HG02798 (cell line): ENCODE results near the gene FBXO3.
A peak's percentile ranks its signal among the peaks of the same experiment; 100 is the strongest.

Source experiments
- ATAC-seq: cut with Tn5 transposase; IDR thresholded peaks from one replicate; pipeline ENCODE4 v1.9.1; 2021; ENCODE audit warnings: mild to moderate bottlenecking; ENCODE audit not compliant: unreplicated experiment, poor library complexity

The FBXO3 gene

GRCh38 chr11:33773404-33773986, 825 bp downstream of the FBXO3 start:
- peak; percentile 24 for ATAC-seq

GRCh38 chr11:33772870-33773269, 1.4 kb downstream of the FBXO3 start:
- no peak for ATAC-seq

DNA sequence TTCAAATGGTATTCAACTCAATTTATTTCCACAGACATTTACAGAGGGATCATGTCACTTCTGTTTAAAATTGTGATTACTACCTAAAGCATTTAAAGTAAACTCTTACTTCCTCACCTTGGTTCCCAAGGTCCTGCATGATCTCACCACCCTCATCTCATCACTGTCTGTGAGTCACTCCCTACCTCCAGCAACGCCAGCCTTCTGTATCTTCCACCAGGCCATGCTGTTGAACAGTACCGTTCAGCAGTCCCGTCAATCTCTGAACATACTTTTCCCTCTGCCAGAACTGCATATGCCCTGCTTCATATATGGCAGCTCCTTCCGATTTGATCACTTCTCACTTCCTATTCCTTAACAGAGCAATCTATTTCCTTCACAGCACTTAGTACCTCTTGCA, 2.0 kb downstream of the FBXO3 start:
- ATAC-seq: no peak

DNA sequence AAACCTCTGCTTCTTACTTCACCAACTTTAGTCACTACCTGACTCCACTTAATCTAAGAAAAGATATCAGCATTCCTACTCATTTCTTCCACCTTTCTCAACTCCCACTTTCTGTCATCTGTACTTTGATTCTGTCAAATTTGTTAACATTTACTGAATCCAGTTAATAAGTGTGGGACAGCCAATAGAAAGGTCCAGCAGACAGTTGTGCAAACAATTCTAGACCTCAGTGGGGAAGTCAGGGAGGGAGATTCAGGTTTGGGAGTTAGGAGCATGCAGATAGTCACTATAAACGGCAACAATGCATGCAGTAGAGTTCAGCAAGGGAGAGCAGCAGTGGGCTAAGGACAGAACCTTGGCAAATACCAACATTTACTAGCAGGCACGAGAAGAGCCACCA, 4.1 kb downstream of the FBXO3 start:
- ATAC-seq: no peak

DNA sequence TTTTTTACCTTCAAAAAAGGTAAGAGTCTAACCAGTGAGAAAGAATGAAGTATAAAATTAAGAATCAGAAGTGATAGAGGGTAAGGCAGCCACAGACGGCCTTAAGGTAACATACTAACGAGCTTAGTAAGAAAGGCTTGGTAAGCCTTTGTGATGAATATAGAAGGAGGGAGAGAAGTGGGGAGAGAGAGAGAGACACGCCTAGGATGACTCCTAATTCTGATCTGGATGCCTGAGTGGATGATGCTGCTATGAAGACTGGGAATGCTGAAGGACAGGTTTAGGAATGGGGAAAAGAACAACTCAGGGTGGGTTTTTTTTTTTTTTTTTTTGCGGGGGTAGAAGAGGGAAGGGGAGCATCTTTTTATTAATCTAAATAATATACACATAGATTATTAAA, 4.8 kb downstream of the FBXO3 start:
- ATAC-seq: no peak

- ATAC-seq: no peak
These were observed 6.7 kb downstream of the FBXO3 start for GRCh38 chr11:33767624-33768023.

DNA sequence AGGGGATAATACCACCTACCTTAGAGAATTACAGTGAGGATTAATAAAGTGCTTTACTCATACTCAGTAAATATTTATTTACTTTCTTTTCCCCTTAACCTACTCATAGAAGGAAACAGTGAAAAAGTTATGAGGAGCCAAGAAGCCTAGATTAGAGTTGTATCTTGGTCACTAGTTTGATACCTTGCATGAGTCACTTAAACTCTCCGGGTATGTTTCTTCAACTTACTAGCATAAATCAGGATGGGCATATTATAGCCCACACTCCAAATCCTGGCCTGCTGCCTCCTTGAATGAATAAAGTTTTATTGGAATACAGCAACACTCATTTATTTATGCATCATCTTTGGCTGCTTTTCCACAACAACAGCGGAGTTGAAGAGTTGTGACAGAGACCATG, 8.2 kb downstream of the FBXO3 start:
- no peak for ATAC-seq

DNA sequence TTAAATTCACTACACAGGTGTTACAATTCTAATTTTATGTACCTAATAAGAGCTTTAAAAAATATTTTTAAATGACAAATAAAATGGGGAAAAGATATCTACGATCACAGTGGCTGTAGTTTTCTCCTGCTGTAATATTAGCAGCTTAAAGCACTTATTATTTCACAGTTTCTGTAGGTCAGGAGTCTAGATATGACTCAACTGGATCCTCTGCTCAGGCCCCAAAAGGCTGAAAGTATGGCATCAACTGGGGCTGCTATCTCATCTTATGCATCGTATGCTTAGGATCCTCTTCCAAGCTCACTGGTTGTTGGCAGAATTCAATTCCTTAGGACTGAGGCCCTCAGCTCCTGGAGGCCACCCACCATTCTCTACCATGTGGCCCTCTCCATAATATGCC, 12.8 kb downstream of the FBXO3 start:
- ATAC-seq: peak; percentile 82

DNA sequence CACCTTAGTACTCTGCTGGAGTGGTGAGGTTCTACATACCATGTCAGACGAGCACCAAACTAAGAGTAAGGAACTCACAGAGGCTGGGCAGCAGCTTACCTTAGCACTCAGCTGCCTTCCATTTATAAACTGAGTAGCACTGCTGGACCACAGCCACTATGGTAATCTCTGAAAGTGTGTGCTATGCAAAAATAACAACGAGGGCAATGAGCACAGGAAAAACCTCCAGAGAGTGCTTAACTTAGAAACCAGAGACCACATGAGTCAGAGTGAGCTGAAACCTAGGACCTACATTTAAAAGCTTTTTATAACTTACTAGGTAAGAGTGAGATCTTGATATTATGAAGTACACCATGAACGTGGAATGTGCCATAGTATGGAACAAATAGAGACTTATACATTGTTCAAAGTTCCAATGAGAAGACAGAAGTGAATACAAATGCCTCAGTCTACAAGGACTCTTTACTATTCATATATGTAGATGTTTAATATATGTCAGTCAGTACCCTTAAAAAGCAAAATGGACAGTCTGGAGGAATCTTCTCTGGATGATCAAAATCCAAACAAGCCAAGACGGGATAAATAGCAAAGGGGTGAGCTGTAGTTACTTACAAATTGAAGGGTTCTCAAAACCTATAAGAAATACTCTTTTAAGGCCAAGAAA, 20.9 kb downstream of the FBXO3 start:
- ATAC-seq: peak; percentile 98

DNA sequence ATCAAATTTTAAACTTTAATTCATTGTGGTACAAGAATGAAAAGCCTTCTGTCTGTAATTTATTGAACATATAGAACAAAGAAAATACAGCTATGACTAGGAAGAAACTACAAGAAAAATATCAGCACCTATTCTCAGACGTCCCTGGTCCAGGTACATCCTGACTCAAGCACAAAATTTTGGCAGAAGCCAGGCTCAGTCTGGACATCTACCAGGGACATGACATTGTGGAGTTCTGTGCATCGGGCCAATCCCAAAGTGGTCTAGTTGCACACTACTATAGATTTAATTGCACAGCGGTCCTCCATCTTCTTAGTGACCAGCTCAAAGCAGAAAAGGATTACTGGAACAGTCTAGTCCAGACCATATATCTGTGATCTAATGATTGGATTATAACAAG, 22.4 kb downstream of the FBXO3 start:
- no peak for ATAC-seq

- ATAC-seq: no peak
These were observed 26.3 kb downstream of the FBXO3 start for GRCh38 chr11:33747979-33748378.

GRCh38 chr11:33743291-33743690, 31.0 kb downstream of the FBXO3 start:
- no peak for ATAC-seq

DNA sequence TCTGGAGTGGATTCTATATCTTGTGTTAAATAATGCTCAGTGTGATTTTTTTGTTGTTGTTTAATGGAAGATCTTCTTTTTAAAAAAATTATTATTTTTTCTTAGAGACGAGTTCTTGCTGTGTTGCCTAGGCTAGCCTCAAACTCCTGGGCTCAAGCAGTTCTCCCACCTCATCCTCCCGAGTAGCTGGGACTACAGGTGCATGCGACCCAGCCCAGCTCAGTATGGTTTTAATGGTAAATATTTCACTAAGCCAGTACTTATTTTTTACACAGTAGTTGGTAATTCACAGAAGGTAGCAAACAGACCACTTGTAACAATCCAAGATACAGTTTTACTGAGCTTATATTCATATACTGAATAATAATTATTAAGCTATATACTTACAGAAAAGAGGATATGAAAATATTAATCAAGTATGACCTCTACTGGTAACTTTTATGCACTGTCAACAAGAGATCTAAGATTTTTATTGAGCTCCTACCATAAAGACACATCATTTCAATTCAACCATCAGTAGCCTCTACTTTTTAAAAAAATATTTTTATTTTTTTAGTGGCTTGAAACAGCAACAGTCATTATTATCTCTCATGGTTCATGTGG, 32.0 kb downstream of the FBXO3 start:
- ATAC-seq: no peak

DNA sequence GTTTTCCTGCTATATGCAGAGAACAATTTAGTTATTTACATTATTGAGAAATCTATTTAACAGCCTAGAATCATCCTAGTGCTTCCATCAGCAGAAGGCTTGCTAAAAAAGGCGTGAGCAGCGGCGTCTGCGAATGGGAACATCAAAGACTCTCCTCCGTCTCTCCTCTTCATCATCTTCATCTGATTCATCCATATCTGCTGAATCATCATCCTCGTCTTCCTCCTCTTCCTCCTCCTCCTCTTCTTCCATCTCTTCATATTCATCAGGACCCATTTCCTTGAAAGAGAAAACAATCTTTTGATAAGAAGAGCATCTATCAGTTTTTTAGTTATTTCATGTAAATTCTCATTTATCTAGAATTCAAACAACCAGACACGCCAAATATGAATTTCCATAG, 32.5 kb downstream of the FBXO3 start:
- no peak for ATAC-seq

- no peak for ATAC-seq
These were observed 36.9 kb downstream of the FBXO3 start for GRCh38 chr11:33737362-33737821.

DNA sequence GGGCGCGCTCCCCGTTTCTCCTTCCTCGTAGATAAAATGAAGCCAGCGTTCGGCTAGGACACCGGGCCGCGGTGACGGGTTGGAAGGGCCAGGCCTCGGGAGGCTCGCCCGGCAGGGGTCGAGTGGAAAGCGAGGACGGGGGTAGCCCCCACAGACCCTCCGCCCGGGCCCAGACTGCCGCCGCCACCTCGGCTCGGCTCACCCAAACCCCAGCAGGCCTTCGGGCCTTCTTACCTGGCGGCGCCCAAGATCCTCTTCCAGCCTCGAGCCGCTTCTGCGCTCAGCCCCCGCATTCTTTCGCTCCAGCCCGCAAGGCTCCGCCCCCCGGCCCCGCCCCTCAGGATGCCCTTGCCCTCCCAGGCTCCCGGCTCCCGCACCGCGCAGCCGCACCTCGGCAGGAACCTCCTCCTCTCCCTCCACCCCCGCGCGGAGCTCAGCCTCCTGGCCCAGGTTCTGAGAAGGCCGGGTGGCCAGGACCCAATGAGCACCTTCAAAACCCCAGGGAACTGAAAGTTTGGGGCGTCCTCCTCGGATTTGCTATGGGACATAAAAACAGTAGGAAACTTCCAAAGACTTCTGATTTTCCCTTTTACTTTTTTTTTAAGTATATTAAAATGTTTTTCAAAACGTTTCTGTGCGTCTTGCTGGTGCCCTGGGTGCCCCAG, 38.0 kb downstream of the FBXO3 start, which contains the start of gene CD59:
TSS of gene CD59 (minus strand) at position 276 of the 665 bp plus-strand sequence. CDS start 13,978 bp downstream, outside the sequence.
- ATAC-seq: peak; percentile 65

- peak; percentile 63 for ATAC-seq
These were observed 38.8 kb downstream of the FBXO3 start for GRCh38 chr11:33735271-33736147.

- ATAC-seq: no peak
These were observed 39.7 kb downstream of the FBXO3 start for GRCh38 chr11:33734441-33735270.

- ATAC-seq: no peak
These were observed 40.3 kb downstream of the FBXO3 start for GRCh38 chr11:33733980-33734379.
